ENCODE measurements around the gene PTPN12. TPM values are rescaled to one million over a fixed set of nuclear protein-coding genes. Genes with fewer than 3 reads are reported as not detected.
"Not testable (repeated sequence)": the region's sequence is repeated elsewhere in the genome, so short reads cannot be mapped to it uniquely, and the experiment has no call there.

Gene PTPN12
- total RNA-seq, result 38.3 TPM
- long read RNA-seq, transcript PTPN12-201 (18 exons, 3,406 nt), result major isoform, 7 of 10 reads
- long read RNA-seq, partial matches to known transcripts, result 1 of 10 reads
- long read RNA-seq, other reads (novel, unspliced or antisense), result 1 of 10 reads

GRCh38 chr7:77537136-77537777, at the start of gene PTPN12:
Gene PTPN12, plus strand, starts transcription at chr7:77537295. Its CDS starts 252 bp downstream, at chr7:77537547.
- ATAC-seq (ENCODE audit: poor library complexity) (peak; percentile 4), DNase-seq (peak; percentile 67)
- intact Hi-C loops (cut with DNase I), result loop anchor here (10.0 kb wide), 1 partner anchor 122 kb away; the partner anchor contains the start of gene GSAP

- intact Hi-C loops (cut with DNase I), result no loop called here
- DNase-seq, result no peak
- no peak for ATAC-seq (ENCODE audit: poor library complexity)
These were observed 48.1 kb upstream of the PTPN12 start for GRCh38 chr7:77488986-77489385.

DNA sequence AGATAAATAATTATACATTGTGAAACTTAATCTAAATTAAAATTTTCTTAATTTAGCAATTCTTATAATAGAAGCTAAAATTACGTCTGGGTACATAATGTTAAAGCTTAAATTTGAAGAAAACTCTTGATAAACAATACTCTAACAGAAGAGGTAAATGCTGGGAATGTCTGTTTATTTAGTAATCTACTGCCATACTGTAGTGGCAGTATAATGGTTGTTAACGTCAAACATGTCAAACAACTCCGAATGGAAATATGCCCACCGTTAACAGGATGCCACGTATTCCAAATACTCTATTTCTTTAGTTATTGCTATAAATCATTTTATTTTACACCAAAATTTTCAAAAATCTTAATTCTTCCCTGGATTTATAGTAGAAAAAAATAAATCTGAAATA, 40.0 kb upstream of the PTPN12 start:
- ATAC-seq (ENCODE audit: poor library complexity) (no peak), DNase-seq (no peak)
- intact Hi-C loops (cut with DNase I), result no loop called here

GRCh38 chr7:77498659-77499379, 38.3 kb upstream of the PTPN12 start:
- intact Hi-C loops (cut with DNase I), result no loop called here
- DNase-seq, result no peak
- no peak for ATAC-seq (ENCODE audit: poor library complexity)

DNA sequence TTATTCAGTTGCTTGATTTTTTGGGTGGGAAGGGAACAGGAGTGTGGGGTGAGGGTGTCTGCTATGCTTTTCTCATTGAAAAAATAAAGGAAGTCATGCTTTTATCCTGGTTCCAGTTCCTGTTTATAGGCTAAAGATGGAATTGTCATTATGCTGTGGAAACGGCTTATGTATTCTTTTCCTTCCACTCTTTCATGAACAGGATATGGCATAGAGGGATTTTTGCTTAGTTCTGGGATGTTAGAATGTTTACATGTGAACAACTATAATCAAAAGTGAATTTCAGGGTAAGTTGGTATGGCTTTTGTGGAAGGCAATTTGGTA, 35.9 kb upstream of the PTPN12 start:
- DNase-seq (no peak), ATAC-seq (ENCODE audit: poor library complexity) (no peak)
- intact Hi-C loops (cut with DNase I), result no loop called here

- DNase-seq, result no peak
- ATAC-seq (ENCODE audit: poor library complexity), result no peak
- intact Hi-C loops (cut with DNase I), result no loop called here
These were observed 32.1 kb upstream of the PTPN12 start for GRCh38 chr7:77504951-77505350.

GRCh38 chr7:77506899-77507298, 30.2 kb upstream of the PTPN12 start:
- DNase-seq, result no peak

DNA sequence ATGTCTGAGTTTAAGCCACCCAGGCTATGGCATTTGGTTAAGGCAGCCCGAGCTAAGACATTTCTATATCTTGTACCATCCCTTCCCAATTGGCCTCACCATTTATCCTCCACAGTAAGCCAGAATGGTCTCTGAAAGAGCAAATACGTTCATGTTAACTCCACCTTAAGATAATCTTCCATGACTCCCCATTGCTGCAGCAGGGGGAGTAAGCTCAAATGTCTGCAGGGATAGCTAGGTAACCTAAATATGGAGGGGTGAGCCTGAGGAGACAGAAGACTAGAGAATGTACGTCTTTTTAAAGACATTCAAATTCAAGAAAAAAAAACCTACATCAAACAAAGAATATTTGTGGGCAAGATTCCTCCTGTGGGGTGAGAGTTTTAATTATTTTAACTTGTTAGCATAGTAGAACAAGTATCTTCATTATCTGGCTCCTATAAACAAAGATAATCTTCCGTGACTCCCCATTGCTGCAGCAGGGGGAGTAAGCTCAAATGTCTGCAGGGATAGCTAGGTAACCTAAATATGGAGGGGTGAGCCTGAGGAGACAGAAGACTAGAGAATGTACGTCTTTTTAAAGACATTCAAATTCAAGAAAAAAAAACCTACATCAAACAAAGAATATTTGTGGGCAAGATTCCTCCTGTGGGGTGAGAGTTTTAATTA, 24.0 kb upstream of the PTPN12 start:
- intact Hi-C loops (cut with DNase I); DNase-seq; ATAC-seq (ENCODE audit: poor library complexity): not testable (repeated sequence)

More at GRCh38 chr7:77506899-77507298, 30.2 kb upstream of the PTPN12 start:
- ATAC-seq (ENCODE audit: poor library complexity), result no peak
- intact Hi-C loops (cut with DNase I), result no loop called here

GRCh38 chr7:77516085-77516484, 21.0 kb upstream of the PTPN12 start:
- DNase-seq (no peak), ATAC-seq (ENCODE audit: poor library complexity) (no peak)
- intact Hi-C loops (cut with DNase I), result no loop called here

DNA sequence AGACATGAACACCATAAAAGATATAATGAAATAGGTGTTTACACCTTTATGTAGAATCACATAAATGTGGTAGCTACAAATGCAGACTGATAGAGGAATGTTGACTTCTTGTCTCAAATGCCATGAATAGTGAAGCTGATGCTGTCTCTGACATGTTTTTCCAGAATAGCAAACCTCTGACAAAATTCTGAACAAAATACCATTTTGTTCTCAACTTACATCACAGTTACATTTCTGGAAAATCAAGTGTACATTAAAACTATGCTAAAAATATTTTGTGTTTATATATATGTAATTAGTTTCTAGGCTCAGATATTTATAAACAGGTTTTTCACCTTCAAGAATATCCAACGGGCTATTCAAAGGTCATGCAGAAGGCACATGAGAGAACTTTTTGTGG, 16.8 kb upstream of the PTPN12 start:
- DNase-seq (no peak), ATAC-seq (ENCODE audit: poor library complexity) (no peak)
- intact Hi-C loops (cut with DNase I), result no loop called here

GRCh38 chr7:77521537-77521936, 15.6 kb upstream of the PTPN12 start:
- DNase-seq; ATAC-seq (ENCODE audit: poor library complexity); intact Hi-C loops (cut with DNase I): not testable (repeated sequence)

GRCh38 chr7:77524731-77525130, 12.4 kb upstream of the PTPN12 start:
- intact Hi-C loops (cut with DNase I), result no loop called here
- DNase-seq, result no peak
- no peak for ATAC-seq (ENCODE audit: poor library complexity)

DNA sequence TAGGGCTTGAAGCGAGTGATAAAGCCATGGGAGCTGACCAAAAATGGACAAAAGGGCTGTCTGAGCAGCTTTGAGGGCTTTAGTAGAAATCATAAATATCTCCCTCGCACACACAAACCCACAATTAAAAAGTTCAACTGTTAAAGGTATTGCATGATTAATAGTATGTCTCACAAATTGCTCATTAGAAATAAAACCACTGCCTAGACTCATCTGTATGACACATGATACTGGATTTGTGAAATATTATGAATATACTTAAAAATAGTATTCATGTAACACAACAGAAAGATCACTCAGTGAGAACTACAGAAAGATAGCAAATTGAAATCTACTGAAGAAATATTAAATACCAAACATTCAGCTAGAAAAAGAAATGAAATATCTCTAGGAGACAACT, 11.9 kb upstream of the PTPN12 start:
- DNase-seq, result no peak
- no peak for ATAC-seq (ENCODE audit: poor library complexity)
- intact Hi-C loops (cut with DNase I), result no loop called here

DNA sequence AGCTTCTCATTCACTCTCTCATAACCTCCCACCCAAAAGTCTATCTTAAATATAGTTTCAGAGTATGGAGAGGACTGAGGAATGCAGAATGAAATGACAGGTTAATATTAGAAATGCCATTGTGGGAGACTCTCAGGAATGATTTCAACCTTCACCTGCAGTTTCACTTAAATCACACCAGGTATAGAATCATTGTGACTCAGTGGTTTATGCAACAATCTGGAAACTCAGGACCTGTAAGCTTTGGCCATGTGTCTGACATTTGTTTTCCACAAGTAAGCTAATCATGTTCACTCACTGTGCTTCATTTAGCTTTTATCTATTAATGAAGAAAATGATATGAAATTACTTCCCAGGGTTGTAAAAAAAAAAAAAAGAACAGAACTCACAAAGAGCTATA, 8.7 kb upstream of the PTPN12 start:
- ATAC-seq (ENCODE audit: poor library complexity) (no peak), DNase-seq (no peak)
- intact Hi-C loops (cut with DNase I), result no loop called here

DNA sequence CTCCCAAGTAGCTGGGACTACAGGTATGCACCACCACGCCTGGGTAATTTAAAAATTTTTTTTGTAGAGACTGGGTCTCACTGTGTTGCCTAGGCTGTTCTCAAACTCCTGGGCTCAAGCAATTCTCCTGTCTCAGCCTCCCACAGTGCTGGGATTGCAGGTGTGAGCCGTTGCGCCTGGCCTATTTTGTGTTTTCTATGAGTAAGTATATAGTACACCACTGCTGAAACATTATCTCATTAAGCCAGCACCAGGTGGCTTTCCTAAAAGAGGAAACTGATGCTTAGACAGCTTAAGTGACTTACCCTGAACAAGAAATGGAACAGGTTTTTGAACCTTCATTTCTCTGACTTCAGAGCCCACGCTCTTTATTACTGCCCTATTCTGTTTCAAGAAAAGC, 7.8 kb upstream of the PTPN12 start:
- intact Hi-C loops (cut with DNase I), result no loop called here
- no peak for ATAC-seq (ENCODE audit: poor library complexity)
- DNase-seq, result no peak

DNA sequence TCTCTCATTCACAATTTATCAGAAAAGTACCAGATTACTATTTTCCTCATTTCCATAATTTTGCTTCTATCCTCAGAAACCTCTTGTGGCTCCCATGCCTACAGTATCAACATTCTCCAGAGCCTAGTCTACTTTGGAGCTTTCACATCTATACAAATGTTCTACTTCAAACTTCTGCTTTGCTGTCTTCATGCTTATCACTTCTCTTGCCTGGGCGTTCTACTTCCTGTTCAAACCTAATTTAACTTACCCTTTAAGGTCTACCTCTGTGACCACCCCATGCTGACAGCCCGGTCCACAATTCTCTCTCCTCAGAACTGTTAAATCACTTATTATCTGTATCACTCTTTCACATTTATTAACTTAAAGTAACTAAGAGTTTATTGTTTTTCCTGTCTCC, 6.1 kb upstream of the PTPN12 start:
- ATAC-seq (ENCODE audit: poor library complexity) (no peak), DNase-seq (no peak)
- intact Hi-C loops (cut with DNase I), result loop anchor here (10.0 kb wide), 1 partner anchor 116 kb away; the partner anchor contains the start of gene GSAP

DNA sequence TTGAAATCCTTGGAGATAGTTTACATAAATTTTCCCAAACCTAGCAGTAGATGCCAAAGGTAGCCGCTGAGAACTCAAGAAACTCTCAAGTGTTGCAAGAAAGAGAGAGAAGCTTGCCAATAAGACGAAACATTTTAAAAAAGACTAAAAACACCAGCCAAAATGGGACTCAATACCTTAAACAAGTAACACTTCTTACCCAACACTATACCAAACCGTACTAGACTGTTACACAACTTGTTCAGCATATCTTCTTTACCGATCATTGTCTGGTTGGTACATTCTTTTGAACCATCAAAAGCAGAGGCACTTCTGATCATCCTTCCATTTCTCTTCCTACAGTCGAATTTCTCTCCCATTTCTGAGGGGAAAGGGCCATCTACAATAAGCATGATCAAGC, 4.8 kb upstream of the PTPN12 start:
- intact Hi-C loops (cut with DNase I), result loop anchor here (10.0 kb wide), 1 partner anchor 117 kb away; the partner anchor contains the start of gene GSAP
- DNase-seq (no peak), ATAC-seq (ENCODE audit: poor library complexity) (no peak)

DNA sequence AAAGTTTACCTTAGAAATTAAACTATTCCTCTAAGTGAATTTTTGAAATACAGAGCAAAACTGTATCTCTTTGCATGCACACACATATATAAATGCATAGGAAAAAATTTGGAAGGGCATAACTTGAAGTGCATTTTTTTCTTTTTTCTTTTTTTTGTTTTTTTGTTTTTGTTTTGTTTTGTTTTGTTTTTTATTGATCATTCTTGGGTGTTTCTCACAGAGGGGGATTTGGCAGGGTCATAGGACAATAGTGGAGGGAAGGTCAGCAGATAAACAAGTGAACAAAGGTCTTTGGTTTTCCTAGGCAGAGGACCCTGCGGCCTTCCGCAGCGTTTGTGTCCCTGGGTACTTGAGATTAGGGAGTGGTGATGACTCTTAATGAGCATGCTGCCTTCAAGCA, 4.4 kb upstream of the PTPN12 start:
- not testable (repeated sequence) for DNase-seq; ATAC-seq (ENCODE audit: poor library complexity)
- intact Hi-C loops (cut with DNase I), result loop anchor here (10.0 kb wide), 1 partner anchor 118 kb away; the partner anchor contains the start of gene GSAP

GRCh38 chr7:77534046-77534445, 3.0 kb upstream of the PTPN12 start:
- intact Hi-C loops (cut with DNase I), result loop anchor here (10.0 kb wide), 1 partner anchor 119 kb away; the partner anchor contains the start of gene GSAP
- not testable (repeated sequence) for DNase-seq; ATAC-seq (ENCODE audit: poor library complexity)

Data from Right ventricle myocardium superior (tissue), 1 donor.